ENCODE data around the gene IER2.
"Not testable (repeated sequence)": the region's sequence is repeated elsewhere in the genome, so short reads cannot be mapped to it uniquely, and the experiment has no call there.

Gene IER2

GRCh38 chr19:13187419-13187818 lies 37.2 kb downstream of the IER2 start:
- TF ChIP-seq POLR2AphosphoS5 (IDR thresholded peaks at IDR 0.05; ENCODE audit: low read depth, low read length) (no peak), PAX5 (IDR thresholded peaks at IDR 0.05; ENCODE audit: insufficient read depth, low read length, severe bottlenecking) (no peak), POU2F2 (IDR thresholded peaks at IDR 0.05; ENCODE audit: low read depth, low read length) (no peak), SPI1 (IDR thresholded peaks at IDR 0.05; ENCODE audit: low read depth, low read length) (no peak), TAF1 (IDR thresholded peaks at IDR 0.05; ENCODE audit: low read depth, low read length) (no peak), POLR2A (IDR thresholded peaks at IDR 0.05; ENCODE audit: low read depth, low read length) (no peak)
- FAIRE-seq (no peak), DNase-seq (ENCODE audit: insufficient read length, low spot score) (no peak)

GRCh38 chr19:13189600-13189999 lies 39.4 kb downstream of the IER2 start:
- no peak for DNase-seq (ENCODE audit: insufficient read length, low spot score)
- TF ChIP-seq SPI1 (IDR thresholded peaks at IDR 0.05; ENCODE audit: low read depth, low read length) = no peak
- no peak for TF ChIP-seq PAX5 (IDR thresholded peaks at IDR 0.05; ENCODE audit: insufficient read depth, low read length, severe bottlenecking)
- no peak for TF ChIP-seq TAF1 (IDR thresholded peaks at IDR 0.05; ENCODE audit: low read depth, low read length)
- no peak for TF ChIP-seq POLR2A (IDR thresholded peaks at IDR 0.05; ENCODE audit: low read depth, low read length)
- no peak for FAIRE-seq

GRCh38 chr19:13190781-13191540 lies 40.8 kb downstream of the IER2 start:
- no peak for FAIRE-seq
- TF ChIP-seq POLR2AphosphoS5 (IDR thresholded peaks at IDR 0.05; ENCODE audit: low read depth, low read length) (no peak), POLR2A (IDR thresholded peaks at IDR 0.05; ENCODE audit: low read depth, low read length) (no peak), SPI1 (IDR thresholded peaks at IDR 0.05; ENCODE audit: low read depth, low read length) (no peak), PAX5 (IDR thresholded peaks at IDR 0.05; ENCODE audit: insufficient read depth, low read length, severe bottlenecking) (no peak)

GRCh38 chr19:13195678-13196077 lies 45.5 kb downstream of the IER2 start:
- FAIRE-seq = peak; percentile 90
- DNase-seq (ENCODE audit: insufficient read length, low spot score) = peak; percentile 69

More at GRCh38 chr19:13190781-13191540, 40.8 kb downstream of the IER2 start:
- DNase-seq (ENCODE audit: insufficient read length, low spot score) = no peak

GRCh38 chr19:13198634-13199033 lies 48.4 kb downstream of the IER2 start:
- TF ChIP-seq POU2F2 (IDR thresholded peaks at IDR 0.05; ENCODE audit: low read depth, low read length) (no peak), SPI1 (IDR thresholded peaks at IDR 0.05; ENCODE audit: low read depth, low read length) (no peak), POLR2A (IDR thresholded peaks at IDR 0.05; ENCODE audit: low read depth, low read length) (no peak), PAX5 (IDR thresholded peaks at IDR 0.05; ENCODE audit: insufficient read depth, low read length, severe bottlenecking) (no peak), POLR2AphosphoS5 (IDR thresholded peaks at IDR 0.05; ENCODE audit: low read depth, low read length) (no peak), TAF1 (IDR thresholded peaks at IDR 0.05; ENCODE audit: low read depth, low read length) (no peak)
- FAIRE-seq = no peak
- no peak for DNase-seq (ENCODE audit: insufficient read length, low spot score)

More at GRCh38 chr19:13195678-13196077, 45.5 kb downstream of the IER2 start:
- TF ChIP-seq POLR2A (IDR thresholded peaks at IDR 0.05; ENCODE audit: low read depth, low read length) = no peak
- TF ChIP-seq PAX5 (IDR thresholded peaks at IDR 0.05; ENCODE audit: insufficient read depth, low read length, severe bottlenecking) = no peak
- no peak for TF ChIP-seq SPI1 (IDR thresholded peaks at IDR 0.05; ENCODE audit: low read depth, low read length)
- TF ChIP-seq POU2F2 (IDR thresholded peaks at IDR 0.05; ENCODE audit: low read depth, low read length) = no peak
- no peak for TF ChIP-seq POLR2AphosphoS5 (IDR thresholded peaks at IDR 0.05; ENCODE audit: low read depth, low read length)
- TF ChIP-seq TAF1 (IDR thresholded peaks at IDR 0.05; ENCODE audit: low read depth, low read length) = no peak

- DNase-seq (ENCODE audit: insufficient read length, low spot score); FAIRE-seq: not testable (repeated sequence)
These were observed 51.9 kb downstream of the IER2 start for GRCh38 chr19:13202112-13202511.

All from GM12891 (cell line).